ENCODE results near the gene SMAD5. TPM values are rescaled to one million over a fixed set of nuclear protein-coding genes. Genes with fewer than 3 reads are reported as not detected.

Gene SMAD5
- 10 to 100 TPM in 1 of 2 experiments, 1 to 10 TPM in 1; 9.6 to 10.9 TPM for total RNA-seq

DNA sequence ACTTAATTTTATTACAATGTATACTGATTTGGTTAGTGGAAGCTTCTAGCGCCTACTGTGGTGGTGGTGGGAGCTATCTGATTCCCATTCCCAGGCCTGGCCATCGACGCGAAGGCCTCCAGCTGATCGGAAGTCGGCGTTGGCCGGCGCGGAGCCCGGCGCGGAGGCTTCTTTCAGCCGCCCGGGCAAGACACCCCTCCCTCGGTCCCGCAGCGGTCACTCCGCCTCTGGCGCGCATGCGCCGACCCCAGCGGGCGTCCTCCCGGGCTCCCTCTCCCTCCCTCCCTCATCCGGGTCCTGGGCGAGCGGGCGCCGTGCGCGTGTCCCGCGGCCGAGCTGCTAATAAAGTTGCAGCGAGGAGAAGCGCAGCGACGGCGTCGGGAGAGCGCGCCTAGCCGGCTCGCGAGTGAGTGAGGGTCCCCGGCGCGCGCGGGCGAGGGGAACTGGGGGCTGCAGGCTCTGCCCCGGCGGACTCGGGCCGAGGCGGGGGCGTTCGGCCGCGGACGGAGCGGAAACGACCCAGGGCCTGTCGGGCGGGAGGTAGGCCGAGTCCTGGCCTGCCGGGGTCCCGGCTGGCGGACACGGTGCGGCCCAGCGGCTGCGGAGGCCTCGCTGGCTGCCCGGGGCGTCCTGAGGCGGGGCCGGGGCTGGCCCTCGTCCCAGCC is at the start of gene SMAD5:
Gene SMAD5, plus strand, starts transcription at position 289 of the 665 bp plus-strand sequence. CDS start 20,916 bp downstream, outside the sequence.
- peak; percentile 86 for DNase-seq
- CTCF ChIA-PET: interaction anchor here (0.9 to 1.3 kb wide), 3 partner anchors 8 to 242 kb away, joined by 3 to 5 read pairs (median 3); no protein-coding TSS in a partner anchor
- H3K4me1 Mint-ChIP-seq (ENCODE audit: low read depth): peaks cover 25% of the 10 kb centered on the region
- H3K9me3 Mint-ChIP-seq: no peaks in the 10 kb centered on the region
- POLR2A ChIA-PET: interaction anchor here (0.7 to 1.4 kb wide), 2 partner anchors 9 to 242 kb away, joined by 3 to 4 read pairs; no protein-coding TSS in a partner anchor
- H3K27me3 Mint-ChIP-seq: peaks cover 28% of the 10 kb centered on the region
- no peaks in the 10 kb centered on the region for H3K36me3 Mint-ChIP-seq
- intact Hi-C loops (cut with micrococcal nuclease): loop anchor here (2.0 kb wide), 2 partner anchors 52 to 96 kb away; no protein-coding TSS in a partner anchor
- H3K27ac Mint-ChIP-seq: peak within 1 kb of the TSS; percentile 51
- peak within 1 kb of the TSS; percentile 82 for H3K4me3 Mint-ChIP-seq

DNA sequence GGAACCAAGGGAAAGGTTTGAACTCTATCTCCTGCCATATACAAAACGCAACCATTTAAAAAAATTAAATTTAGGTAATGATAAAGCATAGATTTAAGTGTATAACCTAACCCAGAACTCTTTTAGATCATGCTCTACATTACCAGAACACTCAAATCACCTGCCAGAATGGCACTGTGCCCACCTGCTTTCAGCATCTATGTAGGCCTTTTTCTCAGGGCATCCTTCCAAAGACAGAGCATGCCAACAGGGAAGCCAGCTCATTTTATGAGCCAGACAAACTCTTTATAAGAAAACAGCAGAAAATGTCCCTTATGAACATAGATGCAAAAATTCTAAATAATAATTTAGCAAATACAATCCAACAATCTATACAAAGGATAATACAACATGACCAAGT is 47.9 kb upstream of the SMAD5 start:
- Mint-ChIP-seq H3K4me1 (ENCODE audit: low read depth) (peaks cover 8% of the 10 kb centered on the region), H3K27ac (no peak overlapping the region), H3K9me3 (no peaks in the 10 kb centered on the region), H3K4me3 (no peak overlapping the region), H3K36me3 (no peaks in the 10 kb centered on the region), H3K27me3 (peaks cover 11% of the 10 kb centered on the region)
- ChIA-PET CTCF (interaction anchor here (0.6 to 4.7 kb wide), 6 partner anchors 82 to 1141 kb away, joined by 3 to 38 read pairs (median 4); no protein-coding TSS in a partner anchor), POLR2A (no interaction called here)
- DNase-seq: no peak
- intact Hi-C loops (cut with micrococcal nuclease): no loop called here

GRCh38 chr5:136086783-136087566 is 45.7 kb upstream of the SMAD5 start:
- no peak overlapping the region for H3K4me3 Mint-ChIP-seq
- CTCF ChIA-PET: interaction anchor here (0.6 to 1.3 kb wide), 3 partner anchors 87 to 197 kb away, joined by 3 read pairs; no protein-coding TSS in a partner anchor
- H3K27ac Mint-ChIP-seq: no peak overlapping the region
- H3K36me3 Mint-ChIP-seq: no peaks in the 10 kb centered on the region
- intact Hi-C loops (cut with micrococcal nuclease): no loop called here
- H3K9me3 Mint-ChIP-seq: no peaks in the 10 kb centered on the region
- DNase-seq: no peak
- peaks cover 1% of the 10 kb centered on the region for H3K27me3 Mint-ChIP-seq
- POLR2A ChIA-PET: no interaction called here
- H3K4me1 Mint-ChIP-seq (ENCODE audit: low read depth): no peaks in the 10 kb centered on the region

DNA sequence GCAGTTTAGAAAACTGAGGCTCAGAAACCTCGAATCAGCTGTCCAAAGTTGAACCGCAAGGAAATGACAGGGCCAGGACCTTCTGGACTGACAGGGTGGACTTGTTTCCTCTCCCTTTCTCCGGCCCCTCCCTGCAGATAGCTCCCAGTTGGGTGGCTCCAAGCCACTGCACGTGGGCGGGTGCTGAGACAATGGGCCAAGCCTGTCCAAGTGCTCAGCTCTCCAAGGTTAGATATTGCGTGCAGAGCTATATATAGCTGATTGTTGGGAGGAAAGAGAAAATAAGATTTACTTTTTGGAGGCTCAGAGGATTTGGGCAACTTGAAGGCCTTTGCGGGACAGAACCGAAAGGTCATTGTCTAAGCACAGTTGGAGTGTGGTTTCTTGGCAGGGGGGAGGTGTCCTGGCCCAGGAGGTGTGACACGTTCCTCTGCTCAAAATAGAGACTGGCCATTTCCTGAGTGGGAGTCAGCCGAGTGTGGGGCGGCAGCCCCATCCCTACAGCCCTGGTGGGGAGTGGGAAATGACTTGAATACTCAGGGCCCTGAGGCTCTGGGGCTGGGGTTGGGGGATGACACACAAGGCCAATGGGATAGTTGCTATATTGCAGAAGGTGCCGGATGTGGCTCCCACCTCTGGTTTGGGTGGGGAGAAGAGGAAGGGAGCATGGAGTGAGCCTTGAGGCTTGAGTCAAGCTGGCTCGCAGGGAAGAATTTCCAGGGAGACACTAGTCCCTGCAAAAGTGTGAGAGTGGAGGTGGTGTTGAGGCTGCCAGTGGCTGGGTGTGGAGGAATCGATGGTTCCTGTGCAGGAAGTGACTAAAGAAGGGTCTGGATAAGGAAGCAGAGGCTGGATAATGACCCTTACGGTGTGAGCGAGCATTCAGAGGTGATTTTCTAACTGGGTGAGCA is 44.4 kb upstream of the SMAD5 start:
- intact Hi-C loops (cut with micrococcal nuclease): no loop called here
- no peaks in the 10 kb centered on the region for H3K27me3 Mint-ChIP-seq
- POLR2A ChIA-PET: no interaction called here

GRCh38 chr5:136089791-136090190 is 42.9 kb upstream of the SMAD5 start:
- ChIA-PET POLR2A (no interaction called here), CTCF (no interaction called here)
- Mint-ChIP-seq H3K9me3 (no peaks in the 10 kb centered on the region), H3K4me1 (ENCODE audit: low read depth) (no peaks in the 10 kb centered on the region), H3K27ac (no peak overlapping the region), H3K4me3 (no peak overlapping the region), H3K27me3 (peaks cover 2% of the 10 kb centered on the region), H3K36me3 (no peaks in the 10 kb centered on the region)
- intact Hi-C loops (cut with micrococcal nuclease): no loop called here
- DNase-seq: no peak

More for the DNA sequence above, 44.4 kb upstream of the SMAD5 start:
- H3K4me3 Mint-ChIP-seq: no peak overlapping the region
- H3K36me3 Mint-ChIP-seq: no peaks in the 10 kb centered on the region
- no peaks in the 10 kb centered on the region for H3K9me3 Mint-ChIP-seq
- CTCF ChIA-PET: interaction anchor here (1.3 kb wide), 1 partner anchor 86 kb away, joined by 3 read pairs; no protein-coding TSS in a partner anchor
- H3K27ac Mint-ChIP-seq: no peak overlapping the region
- H3K4me1 Mint-ChIP-seq (ENCODE audit: low read depth): no peaks in the 10 kb centered on the region
- no peak for DNase-seq

DNA sequence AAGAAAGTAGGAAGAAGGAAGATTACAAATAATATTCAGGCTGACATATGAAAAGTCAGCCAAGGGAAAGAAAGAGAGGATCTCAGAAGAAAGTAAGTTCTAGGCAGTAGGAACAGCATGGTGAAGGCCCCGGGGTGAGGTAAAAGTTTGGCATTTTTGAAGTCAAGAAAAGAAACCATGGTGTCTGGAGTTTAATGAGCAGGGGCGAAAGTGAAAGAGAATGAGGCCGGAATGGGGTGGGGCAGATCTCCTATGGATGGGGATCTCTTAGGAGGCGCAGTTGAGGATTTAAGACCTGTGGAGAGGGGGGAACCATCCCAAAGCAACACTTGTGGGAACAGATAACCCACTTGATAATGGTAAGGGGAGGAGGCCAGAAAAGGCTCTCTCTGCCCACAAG is 42.3 kb upstream of the SMAD5 start:
- intact Hi-C loops (cut with micrococcal nuclease): no loop called here
- ChIA-PET POLR2A (no interaction called here), CTCF (no interaction called here)
- Mint-ChIP-seq H3K27ac (no peak overlapping the region), H3K27me3 (peaks cover 2% of the 10 kb centered on the region), H3K36me3 (no peaks in the 10 kb centered on the region), H3K4me1 (ENCODE audit: low read depth) (no peaks in the 10 kb centered on the region), H3K4me3 (no peak overlapping the region), H3K9me3 (no peaks in the 10 kb centered on the region)
- no peak for DNase-seq

DNA sequence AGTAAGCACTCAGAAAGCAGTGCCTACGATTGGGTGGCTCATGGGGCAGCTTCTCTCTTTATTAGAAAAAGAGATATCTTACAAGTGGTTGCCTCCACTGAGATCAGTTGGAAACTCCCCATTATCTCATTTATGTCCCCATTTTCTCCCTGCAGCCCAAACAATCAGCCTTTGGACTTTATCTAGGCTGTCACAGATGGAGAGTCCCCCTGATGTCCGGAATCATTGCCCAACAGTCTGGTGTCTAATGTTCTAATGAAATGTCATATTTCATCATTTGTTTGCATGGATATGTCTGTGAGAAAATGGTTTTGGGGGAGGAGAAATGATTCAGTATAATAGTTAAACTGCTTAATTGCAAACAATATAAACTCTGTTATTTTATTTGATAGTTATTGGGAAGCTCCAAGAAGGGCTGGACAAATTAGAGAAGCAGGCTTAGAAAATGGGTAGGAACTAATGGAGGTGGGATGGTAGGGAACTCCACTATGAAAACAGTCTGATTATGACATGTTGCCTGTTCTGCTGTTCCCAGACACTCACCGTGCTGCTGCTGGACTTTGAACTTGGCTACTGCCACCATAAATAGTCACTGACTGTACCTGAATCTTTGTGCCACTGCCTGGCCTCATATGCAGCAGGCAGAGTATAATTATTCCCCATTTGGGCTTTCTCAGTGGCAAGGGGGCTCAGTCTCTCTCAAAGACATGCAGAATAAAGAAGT is 38.3 kb upstream of the SMAD5 start:
- ChIA-PET CTCF (no interaction called here), POLR2A (no interaction called here)
- intact Hi-C loops (cut with micrococcal nuclease): no loop called here
- no peak overlapping the region for H3K27ac Mint-ChIP-seq
- no peaks in the 10 kb centered on the region for H3K36me3 Mint-ChIP-seq
- H3K4me1 Mint-ChIP-seq (ENCODE audit: low read depth): no peaks in the 10 kb centered on the region
- H3K9me3 Mint-ChIP-seq: no peaks in the 10 kb centered on the region
- no peak overlapping the region for H3K4me3 Mint-ChIP-seq
- H3K27me3 Mint-ChIP-seq: peaks cover 5% of the 10 kb centered on the region
- no peak for DNase-seq

GRCh38 chr5:136094913-136095641 is 37.6 kb upstream of the SMAD5 start:
- Mint-ChIP-seq H3K4me1 (ENCODE audit: low read depth) (no peaks in the 10 kb centered on the region), H3K4me3 (no peak overlapping the region), H3K36me3 (no peaks in the 10 kb centered on the region), H3K27me3 (peaks cover 5% of the 10 kb centered on the region), H3K27ac (no peak overlapping the region), H3K9me3 (no peaks in the 10 kb centered on the region)
- intact Hi-C loops (cut with micrococcal nuclease): no loop called here
- no peak for DNase-seq
- POLR2A ChIA-PET: no interaction called here
- CTCF ChIA-PET: interaction anchor here (1.3 kb wide), 1 partner anchor 13 kb away, joined by 3 read pairs; no protein-coding TSS in a partner anchor

DNA sequence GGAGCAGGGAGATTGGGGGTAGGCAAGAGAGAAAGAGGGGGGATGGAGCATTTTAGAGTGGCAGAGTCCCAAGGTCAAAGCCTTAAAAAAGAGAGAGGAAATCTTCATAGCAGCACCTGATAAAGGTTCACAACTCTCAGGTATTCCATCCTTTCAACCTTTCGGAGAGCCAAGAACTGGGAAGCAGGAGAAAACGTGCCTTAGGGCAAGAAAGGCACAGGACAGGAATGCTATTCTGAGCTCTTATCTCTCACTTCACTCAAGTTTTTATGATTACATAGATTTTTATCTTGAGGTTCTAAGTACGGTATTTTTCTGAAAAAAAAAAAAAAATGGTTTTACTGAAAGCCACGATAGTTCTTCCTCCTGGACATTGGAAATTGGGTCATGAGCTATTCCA is 34.5 kb upstream of the SMAD5 start:
- intact Hi-C loops (cut with micrococcal nuclease): no loop called here
- Mint-ChIP-seq H3K4me3 (no peak overlapping the region), H3K27ac (no peak overlapping the region), H3K9me3 (no peaks in the 10 kb centered on the region), H3K4me1 (ENCODE audit: low read depth) (no peaks in the 10 kb centered on the region), H3K36me3 (no peaks in the 10 kb centered on the region), H3K27me3 (peaks cover 5% of the 10 kb centered on the region)
- ChIA-PET POLR2A (no interaction called here), CTCF (interaction anchor here (0.8 kb wide), 1 partner anchor 16 kb away, joined by 3 read pairs; no protein-coding TSS in a partner anchor)
- DNase-seq: no peak

DNA sequence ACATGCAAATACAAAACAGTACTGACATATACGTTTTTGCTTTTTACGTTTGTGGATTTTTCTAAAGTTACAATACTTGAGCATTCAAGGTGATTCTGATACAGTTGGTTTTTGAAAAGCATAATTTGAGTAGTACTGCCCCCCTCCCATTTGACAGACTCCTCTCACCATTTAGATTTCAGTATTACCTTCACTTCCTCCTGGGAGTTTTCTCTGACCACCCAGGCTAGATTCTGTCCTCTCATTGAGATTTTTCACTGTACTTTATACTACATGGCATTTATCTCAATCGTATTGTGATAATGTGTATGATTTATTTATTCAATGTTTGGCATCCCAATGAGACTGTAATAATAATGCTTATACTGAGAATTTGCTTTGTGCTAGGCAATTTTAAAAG is 32.8 kb upstream of the SMAD5 start:
- Mint-ChIP-seq H3K9me3 (no peaks in the 10 kb centered on the region), H3K27ac (no peak overlapping the region), H3K4me1 (ENCODE audit: low read depth) (no peaks in the 10 kb centered on the region), H3K36me3 (no peaks in the 10 kb centered on the region), H3K4me3 (no peak overlapping the region), H3K27me3 (peaks cover 6% of the 10 kb centered on the region)
- intact Hi-C loops (cut with micrococcal nuclease): no loop called here
- ChIA-PET POLR2A (no interaction called here), CTCF (interaction anchor here (1.5 kb wide), 1 partner anchor 17 kb away, joined by 12 read pairs; no protein-coding TSS in a partner anchor)
- DNase-seq: no peak

DNA sequence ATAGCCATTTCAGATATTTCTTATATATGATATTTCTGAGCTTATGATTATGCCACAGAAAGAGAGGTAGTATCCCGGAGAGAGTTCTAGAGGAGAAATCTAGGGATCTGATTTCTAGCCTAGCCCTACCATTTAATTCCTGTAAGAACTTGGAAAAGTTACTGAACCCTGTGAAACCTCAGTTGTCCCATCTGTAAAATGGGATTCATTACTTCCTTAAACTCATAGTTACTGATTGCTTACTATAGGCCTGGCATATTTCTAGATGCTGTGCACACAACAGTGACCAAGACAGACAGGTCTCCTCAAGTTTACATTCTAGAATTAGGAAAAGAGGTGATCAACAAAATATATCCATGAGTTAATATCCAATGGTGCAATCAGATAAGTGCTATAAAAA is 30.8 kb upstream of the SMAD5 start:
- POLR2A ChIA-PET: no interaction called here
- Mint-ChIP-seq H3K27ac (no peak overlapping the region), H3K4me3 (no peak overlapping the region), H3K9me3 (no peaks in the 10 kb centered on the region), H3K27me3 (peaks cover 4% of the 10 kb centered on the region), H3K36me3 (no peaks in the 10 kb centered on the region), H3K4me1 (ENCODE audit: low read depth) (no peaks in the 10 kb centered on the region)
- intact Hi-C loops (cut with micrococcal nuclease): no loop called here
- no peak for DNase-seq
- CTCF ChIA-PET: no interaction called here

Data from activated CD4-positive, alpha-beta memory T cell treated with anti-CD3 and anti-CD28 coated beads for 36 hours (primary cell).